K562 (cell line): Measurements from ENCODE around the gene DGAT2L6. TPM values are rescaled to one million over a fixed set of nuclear protein-coding genes. Genes with fewer than 3 reads are reported as not detected.

Source experiments
- CHAMP1 ChIP-seq: fragments of 450-650 bp; IDR thresholded peaks from 2 replicates; pipeline ENCODE4 v1.6.1; 2016; ENCODE audit warnings: mild to moderate bottlenecking
- ELK3 ChIP-seq: fragments of 450-650 bp; formaldehyde crosslinking; IDR thresholded peaks from 2 replicates; pipeline ENCODE4 v1.4.0; 2020; ENCODE audit warnings: mild to moderate bottlenecking
- EP400 ChIP-seq: fragments of 450-650 bp; IDR thresholded peaks from 2 replicates; pipeline ENCODE4 v1.6.1; 2017; ENCODE audit warnings: antibody characterized with exemption, mild to moderate bottlenecking, moderate library complexity
- FOXA3 ChIP-seq, 2 experiments: fragments of 450-650 bp in 1 of 2; sonication (generic) in 1 of 2; formaldehyde crosslinking; IDR thresholded peaks in 1 of 2; conservative IDR thresholded peaks in 1 of 2; 2 replicates each; pipeline versions ENCODE4 v1.4.0 to v1.8.0; 2020 to 2022; ENCODE audit warnings: mild to moderate bottlenecking in 2 of 2, missing genetic modification reagents in 1 of 2
- HMGXB4 ChIP-seq: sonication (generic); formaldehyde crosslinking; IDR thresholded peaks from 2 replicates; pipeline ENCODE4 v1.8.1; 2023; ENCODE audit warnings: mild to moderate bottlenecking, missing genetic modification reagents
- IFI16 ChIP-seq: fragments of 250-450 bp; sonication (Bioruptor Pico); IDR thresholded peaks from 2 replicates; pipeline ENCODE4 v2.1.2; 2022; ENCODE audit warnings: mild to moderate bottlenecking, inconsistent platforms
- LEF1 ChIP-seq: fragments of 450-650 bp; IDR thresholded peaks from 2 replicates; pipeline ENCODE4 v1.6.1; 2016; ENCODE audit warnings: mild to moderate bottlenecking
- NFATC3 ChIP-seq: fragments of 450-650 bp; IDR thresholded peaks from 2 replicates; pipeline ENCODE4 v1.6.1; 2017; ENCODE audit warnings: mild to moderate bottlenecking
- RAD51 ChIP-seq: fragments of 450-650 bp; IDR thresholded peaks from 2 replicates; pipeline ENCODE4 v1.7.1; 2016; ENCODE audit warnings: low read depth, mild to moderate bottlenecking, borderline replicate concordance
- SP1 ChIP-seq: sonication (generic); formaldehyde crosslinking; IDR thresholded peaks from 2 replicates; pipeline ENCODE4 v1.8.1; 2022; ENCODE audit warnings: mild to moderate bottlenecking, missing genetic modification reagents
- UBTF ChIP-seq, 2 experiments: IDR thresholded peaks; 2 replicates each; pipeline ENCODE4 v1.6.1; 2012; ENCODE audit warnings: improper control_type of control experiment in 2 of 2, low read depth in 2 of 2, low read length in 2 of 2, borderline replicate concordance in 1 of 2
- USF2 ChIP-seq: sonication (generic); formaldehyde crosslinking; IDR thresholded peaks from 2 replicates; pipeline ENCODE4 v1.5.0; 2020; ENCODE audit warnings: missing genetic modification reagents
- ZBTB12 ChIP-seq: fragments of 250-450 bp; sonication (Bioruptor Pico); IDR thresholded peaks from 2 replicates; pipeline ENCODE4 v1.4.0; 2020
- ZHX1 ChIP-seq: fragments of 150-350 bp; conservative IDR thresholded peaks from 2 replicates; pipeline ENCODE4 v1.6.1; 2014; ENCODE audit warnings: low read length
- ZNF217 ChIP-seq: sonication (generic); formaldehyde crosslinking; IDR thresholded peaks from 2 replicates; pipeline ENCODE4 v1.8.0; 2022; ENCODE audit warnings: mild to moderate bottlenecking, missing genetic modification reagents
- ZNF239 ChIP-seq: fragments of 250-450 bp; sonication (Bioruptor Pico); IDR thresholded peaks from 2 replicates; pipeline ENCODE4 v1.4.0; 2020; ENCODE audit warnings: mild to moderate bottlenecking
- polyA plus RNA-seq, 8 experiments: library from polyadenylated mRNA; depleted of rRNA in 4 of 8; stranded (reverse) in 5 of 8; unstranded in 3 of 8; fragments of >200 nt; fragmentation: Nextera tagmentation in 2 of 8; fragmentation: Illumina TruSeq in 1 of 8; extraction: Ambion mirVana in 2 of 8; extraction: Trizol in 1 of 8; gene quantifications; 2 replicates each; pipeline versions ENCODE4 v1.2.1 to v1.2.3, GENCODE V29; 2011 to 2014; ENCODE audit warnings: inconsistent platforms in 1 of 8, missing spikeins in 1 of 8
- total RNA-seq, 7 experiments: library from RNA; depleted of rRNA in 6 of 7; stranded (reverse); fragments of >200 nt in 6 of 7; fragmentation: Illumina TruSeq in 2 of 7; extraction: Trizol in 2 of 7; gene quantifications; 2 replicates each; pipeline versions ENCODE4 v1.2.1 to v1.2.3, GENCODE V29; 2011 to 2021; ENCODE audit warnings: low replicate concordance in 1 of 7

The DGAT2L6 gene
- total and polyA plus RNA-seq, 9 of the 15 experiments (the other 6 are each of a cell fraction or from before 2014, with no cell fraction given), result not detected

- TF ChIP-seq CHAMP1, result no peak
- TF ChIP-seq ZBTB12 (CRISPR knock-in tag), result no peak
- no peak for TF ChIP-seq ZHX1
- no peak for TF ChIP-seq IFI16 (CRISPR knock-in tag)
- no peak for TF ChIP-seq NFATC3
- no peak for TF ChIP-seq LEF1
- no peak for TF ChIP-seq USF2 (CRISPR knock-in tag)
- peak; percentile 61 to 80; a peak in 3 of 4 replicates for TF ChIP-seq FOXA3 (CRISPR knock-in tag; conservative IDR thresholded peaks at IDR 0.05 in 1 of 2, IDR thresholded peaks at IDR 0.05 in 1 of 2)
- TF ChIP-seq EP400, result no peak
- no peak for TF ChIP-seq ZNF239 (CRISPR knock-in tag)
- TF ChIP-seq RAD51, result no peak
- TF ChIP-seq ZNF217, result no peak
- TF ChIP-seq ELK3, result no peak
- no peak for TF ChIP-seq UBTF (IDR thresholded peaks at IDR 0.05; ENCODE audit: borderline replicate concordance in 1 of 2, low read depth in 2 of 2, low read length in 2 of 2)
- TF ChIP-seq SP1 (CRISPR knock-in tag), result peak; percentile 11; the same call in 1 of the 2 replicates
- TF ChIP-seq HMGXB4 (CRISPR knock-in tag), result no peak
Measured at GRCh38 chrX:70134116-70134477, 43.2 kb upstream of the DGAT2L6 start (continued).
